Ramos (cell line): ENCODE results near the gene PRCD.

Source experiments
- in situ Hi-C: fragments of 300-500 bp; cut with MboI; formaldehyde crosslinking; loops from one replicate; pipeline ENCODE4 v1.14.3; 2022; ENCODE audit warnings: low sequenced_read_pairs; ENCODE audit not compliant: unreplicated experiment

The PRCD gene

GRCh38 chr17:76537288-76537577 lies 2.6 kb upstream of the PRCD start:
- in situ Hi-C loops, result no loop called here

- in situ Hi-C loops, result no loop called here
These were observed 2.1 kb upstream of the PRCD start, which contains the start of gene CYGB for GRCh38 chr17:76537578-76538280. Gene CYGB, minus strand, starts transcription at chr17:76537709. Its CDS starts 167 bp downstream, at chr17:76537542.

- in situ Hi-C loops, result no loop called here
These were observed 1.4 kb upstream of the PRCD start for GRCh38 chr17:76538281-76538931.

- in situ Hi-C loops, result no loop called here
These were observed 788 bp upstream of the PRCD start for GRCh38 chr17:76538941-76539570.

- in situ Hi-C loops, result no loop called here
These were observed 797 bp downstream of the PRCD start for GRCh38 chr17:76540381-76541300.

- in situ Hi-C loops, result no loop called here
These were observed 2.1 kb downstream of the PRCD start for GRCh38 chr17:76541739-76542454.

GRCh38 chr17:76542566-76542971 lies 2.7 kb downstream of the PRCD start:
- in situ Hi-C loops, result no loop called here

GRCh38 chr17:76542984-76543383 lies 3.1 kb downstream of the PRCD start:
- in situ Hi-C loops, result no loop called here

GRCh38 chr17:76543482-76543825 lies 3.6 kb downstream of the PRCD start:
- in situ Hi-C loops, result no loop called here

GRCh38 chr17:76543826-76544545 lies 4.1 kb downstream of the PRCD start:
- in situ Hi-C loops, result no loop called here

GRCh38 chr17:76544546-76545365 lies 4.9 kb downstream of the PRCD start:
- in situ Hi-C loops, result no loop called here

GRCh38 chr17:76545918-76546555 lies 6.2 kb downstream of the PRCD start:
- in situ Hi-C loops, result no loop called here

GRCh38 chr17:76546556-76547182 lies 6.8 kb downstream of the PRCD start:
- in situ Hi-C loops, result no loop called here

GRCh38 chr17:76547183-76547641 lies 7.4 kb downstream of the PRCD start:
- in situ Hi-C loops, result no loop called here

GRCh38 chr17:76547642-76548202 lies 7.9 kb downstream of the PRCD start:
- in situ Hi-C loops, result no loop called here

GRCh38 chr17:76548378-76549214 lies 8.8 kb downstream of the PRCD start:
- in situ Hi-C loops, result no loop called here

GRCh38 chr17:76549215-76549518 lies 9.3 kb downstream of the PRCD start:
- in situ Hi-C loops, result no loop called here
